HCT116 (cell line): ENCODE results near the gene TSPAN3. TPM values are rescaled to one million over a fixed set of nuclear protein-coding genes. Genes with fewer than 3 reads are reported as not detected.

Experiments used
- ATAC-seq: fragments of 200-7000 bp; cut with Tn5 transposase; 2 replicates; pipeline ENCODE4 v1.9.1; 2020; ENCODE audit warnings: mild to moderate bottlenecking, moderate library complexity
- BruUV-seq: library from RNA; stranded (reverse); fragments of 400-500 nt; replicated peaks from 2 replicates; lab custom pipeline; 2021; lab: Mats Ljungman, UMichigan
- CTCF ChIA-PET: fragments of 300-600 bp; sonication (Branson Sonifier 250); formaldehyde crosslinking; loops from one replicate; lab custom pipeline; 2021; ENCODE audit warnings: antibody characterized with exemption; lab: Charles Lee
- POLR2A ChIA-PET: fragments of 300-600, 350-600 bp; sonication (Branson Sonifier 250); formaldehyde crosslinking; loops from one replicate; lab custom pipeline; 2021; ENCODE audit warnings: antibody characterized with exemption; lab: Charles Lee
- RAD21 ChIA-PET, 2 experiments: fragments of 300-600 bp; sonication (Branson Sonifier 250); formaldehyde crosslinking; loops; one replicate each; lab custom pipeline; 2023; ENCODE audit warnings: low total read pairs in 2 of 2; ENCODE audit not compliant: uncharacterized antibody in 2 of 2, unreplicated experiment in 2 of 2, low non-redundant PET in 1 of 2; lab: Charles Lee
- DNase-seq: peaks from one replicate; pipeline ENCODE4 v3.0.0-alpha.2; 2010; ENCODE audit warnings: low read depth, low spot score
- H2AFZ ChIP-seq: fragments of 200-600 bp; shearing (Covaris generic), sonication (generic); 2 replicates; pipeline ENCODE4 v1.6.1; 2017; ENCODE audit warnings: low read depth, mixed run types, mixed read lengths, antibody characterized with exemption, low read length; ENCODE audit not compliant: poor library complexity, severe bottlenecking
- H3K27ac ChIP-seq: 2 replicates; pipeline ENCODE4 v1.5.1; 2012; ENCODE audit warnings: low read depth, low read length
- H3K27me3 ChIP-seq: fragments of 200-600 bp; sonication (generic); 2 replicates; pipeline ENCODE4 v1.6.1; 2016; ENCODE audit warnings: mixed run types, low read length, mixed read lengths; ENCODE audit not compliant: insufficient read depth
- H3K36me3 ChIP-seq, 2 experiments: fragments of 200-500 bp in 1 of 2; fragments of 200-600 bp in 1 of 2; sonication (Bioruptor generic) in 1 of 2; sonication (generic) in 1 of 2; 2 replicates each; pipeline versions ENCODE4 v1.5.1 to v1.6.1; 2014 to 2016; ENCODE audit warnings: low read length in 2 of 2, inconsistent platforms in 1 of 2, mixed read lengths in 1 of 2, mixed run types in 1 of 2; ENCODE audit not compliant: insufficient read depth in 2 of 2, control insufficient read depth in 1 of 2
- H3K4me1 ChIP-seq, 2 experiments: fragments of 200-600 bp in 1 of 2; sonication (generic) in 1 of 2; 2 replicates each; pipeline versions ENCODE4 v1.5.1 to v1.6.1; 2012 to 2017; ENCODE audit warnings: low read length in 2 of 2, inconsistent platforms in 1 of 2, mild to moderate bottlenecking in 1 of 2, mixed read lengths in 1 of 2, mixed run types in 1 of 2, moderate library complexity in 1 of 2; ENCODE audit not compliant: insufficient read depth in 2 of 2, control insufficient read depth in 1 of 2
- H3K4me2 ChIP-seq: fragments of 200-600 bp; sonication (generic); 2 replicates; pipeline ENCODE4 v1.6.1; 2017; ENCODE audit warnings: mixed run types, low read length, mixed read lengths
- H3K4me3 ChIP-seq, 2 experiments: fragments of 200-600 bp in 1 of 2; sonication (generic) in 1 of 2; replicated peaks in 1 of 2; 2 replicates each; pipeline ENCODE4 v1.5.1; 2011 to 2016; ENCODE audit warnings: low read length in 2 of 2, control low read depth in 1 of 2, low read depth in 1 of 2, mild to moderate bottlenecking in 1 of 2, mixed read lengths in 1 of 2, mixed run types in 1 of 2
- H3K79me2 ChIP-seq: fragments of 200-600 bp; sonication (generic); 2 replicates; pipeline ENCODE4 v1.6.1; 2017; ENCODE audit warnings: mild to moderate bottlenecking, mixed run types, low read length, moderate library complexity, mixed read lengths; ENCODE audit not compliant: insufficient read depth
- H3K9ac ChIP-seq: fragments of 200-600 bp; sonication (generic); 2 replicates; pipeline ENCODE4 v1.6.1; 2016; ENCODE audit warnings: low read length, mixed read lengths
- H3K9me2 ChIP-seq: fragments of 200-600 bp; sonication (generic), shearing (Covaris generic); 2 replicates; pipeline ENCODE4 v1.6.1; 2017; ENCODE audit warnings: mixed run types, mild to moderate bottlenecking, moderate library complexity; ENCODE audit not compliant: insufficient read depth
- H3K9me3 ChIP-seq, 2 experiments: fragments of 200-500 bp in 1 of 2; fragments of 200-600 bp in 1 of 2; sonication (Bioruptor generic) in 1 of 2; sonication (generic) in 1 of 2; 2 replicates each; pipeline ENCODE4 v1.6.1; 2014 to 2017; ENCODE audit warnings: low read length in 2 of 2, mixed read lengths in 2 of 2, inconsistent platforms in 1 of 2, low read depth in 1 of 2, mild to moderate bottlenecking in 1 of 2, mixed run types in 1 of 2, moderate library complexity in 1 of 2; ENCODE audit not compliant: control insufficient read depth in 1 of 2, insufficient read depth in 1 of 2
- H4K20me1 ChIP-seq: fragments of 200-600 bp; sonication (generic), shearing (Covaris generic); 2 replicates; pipeline ENCODE4 v1.6.1; 2017; ENCODE audit warnings: mixed run types, mild to moderate bottlenecking, moderate library complexity; ENCODE audit not compliant: insufficient read depth
- ELF1 ChIP-seq: IDR thresholded peaks from 2 replicates; pipeline ENCODE4 v1.6.1; 2012; ENCODE audit warnings: low read depth, borderline replicate concordance
- EZH2 ChIP-seq: fragments of 200-600 bp; sonication (generic); IDR thresholded peaks from 2 replicates; pipeline ENCODE4 v1.6.1; 2017; ENCODE audit warnings: antibody characterized with exemption, mixed run types
- POLR2AphosphoS5 ChIP-seq: IDR thresholded peaks from 2 replicates; pipeline ENCODE4 v1.6.1; 2011; ENCODE audit warnings: mild to moderate bottlenecking, low read depth, low read length, moderate library complexity
- RAD21 ChIP-seq: IDR thresholded peaks from 2 replicates; pipeline ENCODE4 v1.6.1; 2012; ENCODE audit warnings: low read depth, mild to moderate bottlenecking
- SRF ChIP-seq: IDR thresholded peaks from 2 replicates; pipeline ENCODE4 v1.6.1; 2012; ENCODE audit warnings: low read depth
- ZNF274 ChIP-seq: fragments of 200-500 bp; sonication (Bioruptor generic); IDR thresholded peaks from 2 replicates; pipeline ENCODE4 v1.6.1; 2014; ENCODE audit warnings: mild to moderate bottlenecking, low read depth, low read length, inconsistent platforms
- intact Hi-C: fragments of 100-400 bp; cut with micrococcal nuclease; formaldehyde crosslinking; loops from 2 replicates; pipeline ENCODE4 v1.10.0; 2022
- total RNA-seq: library from RNA; stranded (reverse); gene quantifications from one replicate; pipeline ENCODE4 v1.2.1, GENCODE V29; 2021; ENCODE audit not compliant: unreplicated experiment
- TF ChIP-seq, protein P1 (sequence below): IDR thresholded peaks from 2 replicates; pipeline ENCODE4 v1.6.1; 2012

The TSPAN3 gene
- total RNA-seq, 1 experiment from 2014 or later = 140 TPM

GRCh38 chr15:77033417-77033728, 37.5 kb downstream of the TSPAN3 start (continued):
- TF ChIP-seq SRF (no peak), ZNF274 (no peak), EZH2 (no peak), POLR2AphosphoS5 (no peak)
- TF ChIP-seq, protein P1, sequence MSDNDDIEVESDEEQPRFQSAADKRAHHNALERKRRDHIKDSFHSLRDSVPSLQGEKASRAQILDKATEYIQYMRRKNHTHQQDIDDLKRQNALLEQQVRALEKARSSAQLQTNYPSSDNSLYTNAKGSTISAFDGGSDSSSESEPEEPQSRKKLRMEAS = no peak
- TF ChIP-seq, all 23 proteins: peak for 0

GRCh38 chr15:77032647-77033416, 38.1 kb downstream of the TSPAN3 start:
- H2AFZ ChIP-seq = no peak overlapping the region
- H3K79me2 ChIP-seq = no peaks in the 10 kb centered on the region
- POLR2A ChIA-PET = no interaction called here
- no peaks in the 10 kb centered on the region for H3K27me3 ChIP-seq
- no peaks in the 10 kb centered on the region for H3K36me3 ChIP-seq
- H4K20me1 ChIP-seq = no peaks in the 10 kb centered on the region
- DNase-seq (no peak), ATAC-seq (no peak)
- H3K4me1 ChIP-seq = peaks cover 0 to 4% of the 10 kb centered on the region in 2 experiments; a peak in 1 of 4 replicates
- no peak for TF ChIP-seq RAD21
- no peak for TF ChIP-seq ELF1
- TF ChIP-seq SRF = no peak
- H3K4me2 ChIP-seq = no peak overlapping the region
- RAD21 ChIA-PET = no interaction called here
- intact Hi-C loops = no loop called here
- no peak overlapping the region for H3K9ac ChIP-seq
- no TSS peak for BruUV-seq
- H3K4me3 ChIP-seq = no peak overlapping the region
- no peaks in the 10 kb centered on the region; a peak in 1 of 4 replicates for H3K9me3 ChIP-seq
- no peaks in the 10 kb centered on the region for H3K9me2 ChIP-seq
- no peak overlapping the region for H3K27ac ChIP-seq
- CTCF ChIA-PET = interaction anchor here (0.8 kb wide), 1 partner anchor 510 kb away, joined by 3 read pairs; no protein-coding TSS in a partner anchor
